NCI-H1105 treated with DMSO at 0.1 percent for 48 hours (cell line): Measurements from ENCODE around the gene PSKH1.
A peak's percentile ranks its signal among the peaks of the same experiment; 100 is the strongest.
"Not testable (repeated sequence)": the region's sequence is repeated elsewhere in the genome, so short reads cannot be mapped to it uniquely, and the experiment has no call there.

Experiments used
- DNase-seq: peaks from one replicate; lab custom pipeline; 2025; lab: John Stamatoyannopoulos, UW

PSKH1 gene

DNA sequence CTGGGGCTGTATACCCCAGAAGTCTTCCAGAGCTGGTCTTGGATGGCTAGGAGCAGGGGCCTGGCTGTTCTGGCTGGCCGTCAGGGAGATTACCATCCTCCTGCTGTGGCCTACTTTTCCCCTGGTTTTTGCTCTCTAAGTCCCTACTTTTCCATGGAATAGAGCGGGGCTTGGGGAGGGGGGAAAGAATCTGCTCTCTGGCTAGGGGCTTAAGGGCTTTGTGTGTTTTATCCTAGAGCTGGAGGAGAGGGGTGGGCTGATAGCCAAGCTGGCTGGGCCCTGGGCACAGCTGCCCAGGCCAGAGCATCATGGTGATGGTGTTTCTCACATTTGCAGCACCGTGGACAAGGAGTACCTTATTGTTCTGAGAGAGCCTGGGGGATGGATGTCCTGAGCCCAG is 4.7 kb upstream of the PSKH1 start:
- no peak for DNase-seq

DNA sequence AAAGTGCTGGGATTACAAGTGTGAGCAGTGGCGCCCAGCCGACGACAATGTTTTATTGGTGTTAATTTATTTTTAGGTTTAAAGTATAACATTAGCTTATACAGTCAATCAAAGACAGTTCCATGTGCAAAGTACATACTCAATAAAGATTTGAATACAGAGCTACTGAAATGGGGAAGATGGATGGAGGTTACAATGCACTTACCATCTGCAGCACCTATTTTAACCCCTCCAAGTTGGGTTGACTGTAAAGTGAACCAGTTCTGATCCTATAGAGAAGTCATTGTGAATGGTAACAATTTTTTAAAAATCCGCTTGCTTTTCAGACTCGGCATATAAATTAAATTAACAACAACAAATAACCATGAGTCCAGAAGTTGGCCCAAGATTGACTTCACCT is 679 bp upstream of the PSKH1 start:
- no peak for DNase-seq

DNA sequence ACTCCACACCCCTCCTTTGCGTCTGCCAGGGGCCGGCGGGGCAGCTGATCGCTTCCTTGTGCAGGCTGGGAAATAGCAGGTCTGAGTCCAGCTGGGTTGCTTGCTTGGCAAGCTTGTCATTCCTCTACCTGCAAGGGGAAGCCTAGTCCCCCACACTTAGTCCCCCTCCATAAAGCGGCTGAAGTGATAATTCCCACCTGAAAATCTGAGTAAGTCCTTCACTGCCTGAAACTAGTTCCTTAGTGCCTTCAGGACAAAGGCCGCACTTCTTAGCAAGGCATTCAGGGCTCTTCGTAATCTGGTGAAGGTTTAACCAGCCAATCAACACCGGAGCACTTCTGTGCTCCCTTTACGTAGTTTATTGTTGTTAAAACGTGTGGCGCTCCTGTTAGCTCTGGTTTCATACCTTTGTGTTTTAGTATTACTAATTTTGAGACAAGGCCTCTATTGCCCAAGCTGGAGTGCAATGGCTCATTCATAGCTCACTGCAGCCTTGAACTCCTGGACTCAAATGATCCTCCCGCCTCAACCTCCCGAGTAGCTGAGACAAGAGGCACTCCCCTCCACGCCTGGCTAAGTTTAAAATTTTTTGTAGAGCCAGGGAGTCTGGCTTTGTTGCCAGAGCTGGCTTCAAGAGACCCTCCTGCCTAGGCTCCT is 817 bp downstream of the PSKH1 start:
- no peak for DNase-seq

DNA sequence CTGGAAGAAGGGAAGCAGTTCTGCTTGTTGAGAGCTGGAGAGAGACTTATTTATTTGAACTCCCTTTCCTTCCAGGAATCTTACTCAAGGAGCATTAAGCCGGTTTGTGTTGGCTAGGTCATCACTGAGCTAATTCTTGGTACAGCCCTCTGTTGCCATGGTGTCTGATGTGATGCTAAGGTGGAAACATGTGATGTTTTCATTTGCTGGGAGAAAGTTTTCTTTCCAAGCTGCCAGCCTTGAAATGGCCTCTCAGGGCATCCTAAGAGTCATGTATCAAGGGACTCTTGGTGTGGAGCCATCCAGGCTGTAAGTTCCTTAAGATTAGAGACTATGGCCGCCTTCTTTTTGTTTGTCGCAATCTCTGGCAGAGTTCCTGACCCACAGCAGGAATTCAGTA is 4.2 kb downstream of the PSKH1 start:
- DNase-seq, result no peak

DNA sequence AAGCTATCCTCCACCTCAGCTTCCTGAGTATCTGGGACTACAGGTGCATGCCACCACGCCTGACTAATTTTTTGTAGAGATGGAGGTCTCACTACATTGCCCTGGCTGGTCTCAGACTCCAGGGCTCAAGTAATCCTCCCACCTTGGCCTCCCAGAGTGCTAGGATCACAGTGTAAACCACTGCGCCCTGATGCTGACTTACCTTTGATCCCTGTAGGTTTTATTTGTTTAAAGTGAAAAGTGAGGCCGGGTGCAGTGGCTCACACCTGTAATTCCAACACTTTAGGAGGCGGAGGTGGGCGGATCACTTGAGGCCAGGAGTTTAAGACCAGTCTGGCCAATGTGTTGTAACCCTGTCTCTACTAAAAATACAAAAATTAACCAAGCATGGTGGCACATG is 8.7 kb downstream of the PSKH1 start:
- DNase-seq, result no peak

DNA sequence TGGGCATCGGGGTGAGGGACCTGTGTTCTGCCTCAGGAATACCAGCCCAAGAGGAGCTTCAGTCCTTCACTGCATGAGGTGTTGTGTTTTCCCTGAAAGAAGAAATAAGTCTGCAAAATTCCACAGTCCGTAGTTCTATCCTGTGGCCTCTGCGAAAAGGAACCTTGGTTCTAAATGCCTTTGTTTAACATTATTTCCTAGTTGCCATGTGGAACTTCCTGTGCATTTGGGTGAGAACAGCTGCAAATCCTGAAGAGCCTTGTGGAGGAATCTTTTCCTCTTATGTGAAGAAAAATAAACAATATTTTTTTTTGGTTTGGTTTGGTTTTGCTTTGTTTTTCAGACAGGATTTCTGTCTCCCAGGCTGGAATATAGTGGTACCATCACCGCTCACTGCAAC is 9.8 kb downstream of the PSKH1 start:
- DNase-seq, result no peak

DNA sequence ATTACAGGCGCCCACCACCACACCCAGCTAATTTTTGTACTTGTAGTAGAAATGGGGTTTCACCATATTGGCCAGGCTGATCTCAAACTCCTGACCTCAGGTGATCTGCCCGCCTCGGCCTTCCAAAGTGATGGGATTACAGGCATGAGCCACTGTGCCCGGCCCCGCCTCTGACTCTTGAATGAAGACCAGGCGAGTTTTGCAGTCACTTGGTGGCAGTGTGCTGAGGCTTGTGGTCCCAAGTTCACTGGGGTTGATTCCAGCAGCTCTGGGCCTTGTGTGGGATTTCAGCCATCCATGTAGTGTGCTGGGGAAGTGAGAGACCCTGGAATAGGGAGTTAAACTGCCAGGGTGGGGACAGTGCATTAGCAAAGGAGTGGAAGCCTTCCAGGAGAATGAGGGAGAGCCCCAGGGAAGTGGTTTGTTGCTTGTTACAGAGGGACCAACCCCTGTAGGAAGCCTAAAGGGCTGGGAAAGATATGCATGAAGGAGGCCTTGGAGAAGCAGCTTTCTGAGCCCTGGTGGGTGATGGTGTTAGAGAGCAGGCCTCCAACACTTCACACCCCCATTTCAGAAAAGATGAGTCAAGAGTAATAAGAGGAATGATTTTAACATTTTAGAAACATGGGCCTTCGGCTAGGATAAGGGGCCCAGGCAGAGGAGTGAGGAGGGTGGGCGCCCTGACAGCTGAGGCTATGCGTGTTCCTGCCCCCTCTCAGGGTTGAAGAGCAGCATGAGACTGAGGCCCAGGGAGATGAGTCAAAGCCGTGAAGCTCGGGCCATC is 14.5 kb downstream of the PSKH1 start:
- no peak for DNase-seq

DNA sequence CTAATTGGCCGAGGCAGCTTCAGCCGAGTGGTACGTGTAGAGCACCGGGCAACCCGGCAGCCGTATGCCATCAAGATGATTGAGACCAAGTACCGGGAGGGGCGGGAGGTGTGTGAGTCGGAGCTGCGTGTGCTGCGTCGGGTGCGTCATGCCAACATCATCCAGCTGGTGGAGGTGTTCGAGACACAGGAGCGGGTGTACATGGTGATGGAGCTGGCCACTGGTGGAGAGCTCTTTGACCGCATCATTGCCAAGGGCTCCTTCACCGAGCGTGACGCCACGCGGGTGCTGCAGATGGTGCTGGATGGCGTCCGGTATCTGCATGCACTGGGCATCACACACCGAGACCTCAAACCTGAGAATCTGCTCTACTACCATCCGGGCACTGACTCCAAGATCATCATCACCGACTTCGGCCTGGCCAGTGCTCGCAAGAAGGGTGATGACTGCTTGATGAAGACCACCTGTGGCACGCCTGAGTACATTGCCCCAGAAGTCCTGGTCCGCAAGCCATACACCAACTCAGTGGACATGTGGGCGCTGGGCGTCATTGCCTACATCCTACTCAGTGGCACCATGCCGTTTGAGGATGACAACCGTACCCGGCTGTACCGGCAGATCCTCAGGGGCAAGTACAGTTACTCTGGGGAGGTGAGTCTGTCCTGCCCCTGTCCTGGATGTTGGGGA is 16.1 kb downstream of the PSKH1 start:
- DNase-seq, result no peak

DNA sequence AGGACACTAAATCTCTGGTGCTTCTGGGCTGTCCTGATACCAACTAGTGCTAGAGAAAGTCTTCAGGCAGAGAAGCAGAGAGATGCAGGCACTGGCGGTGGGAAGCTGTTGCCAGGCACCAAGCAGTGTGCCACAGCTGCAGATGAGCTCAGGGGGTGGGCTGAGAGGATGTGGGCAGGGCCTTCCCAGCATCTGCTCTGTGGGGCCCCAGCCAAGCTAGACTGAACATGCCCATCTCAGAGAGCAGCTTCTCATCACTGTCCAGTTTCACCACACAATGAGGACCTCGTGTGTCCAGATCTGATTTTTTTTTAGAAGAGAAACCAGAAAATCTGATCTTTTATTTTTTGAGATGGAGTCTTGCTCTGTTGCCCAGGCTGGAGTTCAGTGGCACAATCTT is 17.1 kb downstream of the PSKH1 start:
- no peak for DNase-seq

DNA sequence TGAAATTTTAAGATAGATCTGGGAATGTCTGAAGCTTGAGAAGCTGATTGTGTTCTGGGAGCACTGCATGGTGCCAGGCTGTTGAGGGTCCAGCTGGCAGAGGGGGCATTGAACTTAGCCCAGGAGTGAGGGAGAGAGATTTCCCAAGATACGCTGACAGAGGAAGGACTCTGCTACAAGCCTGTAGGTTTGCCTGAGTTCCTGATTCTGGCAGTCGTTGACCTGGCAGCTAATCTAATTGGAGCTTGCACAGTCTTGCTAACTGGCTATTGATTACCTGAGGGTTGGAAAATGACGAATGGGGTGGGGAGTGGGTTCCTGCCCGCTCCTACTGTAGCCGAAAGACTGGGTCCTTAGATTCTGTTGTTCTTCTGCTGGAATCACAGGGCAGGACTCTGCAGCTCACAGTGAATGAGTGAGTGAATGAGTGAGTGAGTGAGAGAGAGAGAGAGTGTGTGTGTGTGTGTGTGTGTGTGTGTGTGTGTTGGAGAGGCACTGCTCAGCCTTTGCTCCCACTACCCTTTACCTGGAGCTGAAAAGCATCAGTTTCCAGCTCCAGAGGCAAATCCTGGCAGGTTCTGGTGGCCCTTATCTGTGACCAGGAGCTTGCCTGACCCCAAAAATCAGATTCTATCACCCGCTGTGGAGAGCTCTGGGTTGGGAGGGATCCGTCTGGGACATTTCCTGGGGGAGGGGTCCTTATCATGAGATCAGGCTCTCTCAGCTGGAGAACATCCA is 21.9 kb downstream of the PSKH1 start:
- DNase-seq, result no peak

DNA sequence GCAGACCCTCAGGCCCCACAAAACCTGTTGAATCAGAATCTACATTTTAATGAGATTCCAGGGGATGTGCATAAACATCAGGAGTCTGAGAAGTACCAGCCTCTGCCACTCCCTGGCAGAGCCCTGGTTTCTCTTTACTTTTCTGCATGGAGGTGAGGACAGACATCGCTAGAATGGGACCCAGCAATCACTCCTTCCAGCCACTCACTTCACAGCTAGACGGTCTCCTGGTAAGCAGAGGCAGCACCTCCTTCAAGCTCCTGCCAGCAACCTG is 22.4 kb downstream of the PSKH1 start:
- DNase-seq, result not testable (repeated sequence)

DNA sequence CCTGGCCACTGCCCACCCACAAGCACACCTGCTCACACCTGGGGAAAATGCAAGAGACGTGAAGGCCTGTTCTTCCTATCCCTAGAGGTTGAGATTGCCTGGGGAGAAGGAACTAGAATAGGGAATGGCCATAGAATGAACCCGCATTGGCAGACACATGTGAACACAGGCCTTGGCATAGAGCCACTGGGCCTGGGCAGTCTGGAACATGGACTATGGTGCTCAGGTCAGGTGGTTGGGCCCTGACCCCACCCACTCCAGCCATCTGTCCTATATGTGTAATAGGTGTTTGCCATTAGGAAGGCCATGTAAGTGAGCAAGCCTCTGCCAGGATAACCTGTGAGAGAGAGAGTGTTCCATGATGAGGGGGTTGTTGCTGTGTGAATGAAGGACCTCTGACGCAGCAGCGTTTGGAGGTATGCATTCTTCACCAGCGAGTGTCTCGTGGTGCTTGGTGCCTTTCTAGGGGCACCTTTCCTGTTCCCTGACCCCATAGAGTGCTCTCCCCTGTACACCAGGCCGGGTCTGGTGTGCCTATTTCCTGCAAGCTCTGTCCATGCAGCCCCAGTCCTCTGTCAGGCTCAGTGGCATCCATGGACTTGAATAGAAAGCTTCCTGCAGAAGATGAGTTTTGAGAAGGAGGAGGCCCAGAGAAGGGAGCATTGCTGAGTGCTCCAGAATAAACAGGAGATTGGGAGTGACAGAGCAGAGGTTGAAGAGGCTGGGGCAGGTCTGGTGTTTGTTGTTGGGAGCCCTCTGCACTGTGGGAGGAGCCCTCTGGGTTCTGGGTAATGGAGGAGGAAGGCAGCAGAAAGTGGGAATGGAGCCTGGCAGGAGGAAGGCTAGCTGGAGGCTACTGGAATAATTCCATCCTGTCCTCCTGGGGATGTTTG is 23.0 kb downstream of the PSKH1 start:
- DNase-seq, result no peak

DNA sequence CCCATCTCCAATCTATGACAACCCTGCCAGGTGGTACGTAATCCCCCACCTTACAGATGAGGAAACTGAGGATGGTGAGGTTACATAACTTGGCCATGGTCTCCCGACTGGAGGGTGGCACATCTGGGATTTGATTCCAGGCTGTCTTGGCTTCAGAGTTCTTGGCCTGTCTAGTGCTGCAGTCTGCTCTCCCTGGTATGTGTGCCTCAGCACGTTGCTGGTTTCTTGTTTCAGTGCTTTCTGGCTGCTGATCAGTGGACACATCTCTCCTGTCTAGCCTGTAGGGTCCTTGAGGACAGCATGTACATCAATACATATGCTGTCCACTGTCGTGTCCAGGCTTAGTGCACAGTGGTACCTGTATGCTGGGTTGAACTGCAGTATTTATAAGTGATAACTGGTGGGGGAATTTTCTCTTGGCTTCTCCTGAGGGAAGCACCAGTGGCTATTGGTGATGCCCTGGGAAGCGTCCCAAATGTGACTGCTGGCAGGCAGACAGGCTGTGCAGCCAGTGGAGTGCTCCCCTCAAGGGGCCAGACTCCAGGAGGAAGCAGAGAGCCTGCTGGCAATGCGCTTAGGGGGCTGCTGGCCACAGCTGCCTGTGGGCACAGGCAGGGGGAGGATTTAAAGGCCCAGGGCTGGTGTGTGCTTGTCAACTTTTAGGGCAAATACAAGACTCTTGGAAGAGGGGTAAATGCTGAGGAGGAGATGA is 24.2 kb downstream of the PSKH1 start:
- DNase-seq, result no peak

DNA sequence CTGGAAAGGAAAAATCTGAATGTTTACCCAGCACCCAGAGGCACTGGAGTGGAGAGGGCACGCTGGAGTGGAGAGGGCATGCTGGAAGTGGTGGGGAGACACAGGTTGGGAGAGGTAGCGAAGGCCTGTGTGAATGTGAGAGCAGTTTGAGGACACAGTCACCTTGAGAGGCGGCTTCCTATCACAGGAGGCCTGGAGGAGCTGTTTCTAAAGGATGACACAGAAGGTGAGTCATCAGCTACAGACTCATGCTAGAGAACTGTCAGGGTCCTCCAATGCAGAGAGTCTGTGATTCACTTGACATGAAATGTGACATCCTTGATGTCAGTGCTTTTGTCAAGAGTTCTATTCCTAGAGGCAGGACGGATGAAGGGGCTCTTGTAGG is 24.8 kb downstream of the PSKH1 start:
- DNase-seq, result no peak

DNA sequence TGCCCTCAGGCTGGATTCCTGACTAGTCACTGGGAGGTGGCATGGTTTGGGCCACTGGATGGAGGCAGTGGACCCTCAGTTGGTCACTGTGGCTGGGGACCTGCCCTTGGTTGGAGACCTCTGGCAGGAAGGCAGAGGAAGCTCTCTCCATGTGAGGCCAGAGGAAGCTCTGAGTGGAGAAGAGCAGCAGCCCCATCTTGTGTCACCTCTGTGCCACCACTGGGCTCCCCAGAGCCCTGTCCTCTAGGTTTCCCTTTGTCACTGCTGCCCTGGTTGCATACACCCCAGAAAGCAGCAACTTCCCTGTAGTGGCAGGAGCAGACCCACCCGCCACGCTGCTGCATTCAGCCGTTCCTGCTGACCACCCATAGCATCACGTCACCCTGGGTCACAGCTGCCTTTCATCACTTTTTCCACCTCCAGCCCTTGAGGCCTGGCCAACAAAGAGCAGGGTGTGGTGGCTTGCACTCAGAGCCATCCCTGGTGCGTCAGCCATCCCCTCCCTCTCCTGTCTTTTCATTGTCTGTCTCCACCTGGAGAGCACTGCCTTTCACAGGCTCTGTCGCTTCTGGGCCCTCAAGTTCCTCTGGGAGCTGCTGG is 26.7 kb downstream of the PSKH1 start:
- DNase-seq, result no peak

DNA sequence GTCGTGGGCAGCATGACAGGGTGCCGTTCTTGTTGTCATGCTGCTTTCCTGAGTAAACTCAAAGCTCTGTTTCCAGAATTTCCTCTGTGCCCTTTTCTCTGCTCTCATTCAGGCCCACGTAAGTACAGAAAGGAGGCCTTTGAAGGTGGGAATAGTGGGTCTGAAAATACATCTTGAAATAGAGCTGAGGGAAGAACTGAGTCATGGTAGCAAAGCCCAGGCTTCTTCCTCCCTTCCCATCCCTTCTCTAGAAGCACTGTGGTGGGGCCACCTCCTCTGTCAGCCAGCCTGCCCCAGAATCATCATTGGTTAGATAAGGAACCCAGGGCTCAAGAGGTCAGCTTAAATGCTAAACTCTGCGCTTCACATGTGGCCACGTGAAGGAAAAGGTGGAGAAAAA is 29.2 kb downstream of the PSKH1 start:
- DNase-seq, result no peak

DNA sequence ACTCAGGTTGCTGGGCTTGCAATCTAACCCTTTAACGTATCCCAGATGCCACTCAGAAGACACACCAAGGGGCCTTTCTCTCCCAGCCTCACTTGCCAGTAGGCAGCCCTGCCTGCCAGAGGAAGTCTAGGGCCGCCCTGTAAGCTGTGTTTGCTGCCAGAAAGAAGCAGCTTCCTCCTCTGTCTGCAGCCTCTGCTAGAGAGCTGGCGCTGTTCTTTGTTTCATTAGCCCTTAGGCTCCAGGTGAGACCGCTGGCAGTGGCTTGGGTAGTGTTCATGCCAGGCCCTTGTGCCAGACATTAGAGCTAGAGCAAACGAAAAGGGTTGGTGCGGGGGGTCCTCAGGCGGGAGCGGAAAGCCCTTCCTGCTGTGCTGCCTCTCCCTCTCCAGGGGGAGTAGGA is 29.7 kb downstream of the PSKH1 start:
- peak; percentile 39 for DNase-seq

DNA sequence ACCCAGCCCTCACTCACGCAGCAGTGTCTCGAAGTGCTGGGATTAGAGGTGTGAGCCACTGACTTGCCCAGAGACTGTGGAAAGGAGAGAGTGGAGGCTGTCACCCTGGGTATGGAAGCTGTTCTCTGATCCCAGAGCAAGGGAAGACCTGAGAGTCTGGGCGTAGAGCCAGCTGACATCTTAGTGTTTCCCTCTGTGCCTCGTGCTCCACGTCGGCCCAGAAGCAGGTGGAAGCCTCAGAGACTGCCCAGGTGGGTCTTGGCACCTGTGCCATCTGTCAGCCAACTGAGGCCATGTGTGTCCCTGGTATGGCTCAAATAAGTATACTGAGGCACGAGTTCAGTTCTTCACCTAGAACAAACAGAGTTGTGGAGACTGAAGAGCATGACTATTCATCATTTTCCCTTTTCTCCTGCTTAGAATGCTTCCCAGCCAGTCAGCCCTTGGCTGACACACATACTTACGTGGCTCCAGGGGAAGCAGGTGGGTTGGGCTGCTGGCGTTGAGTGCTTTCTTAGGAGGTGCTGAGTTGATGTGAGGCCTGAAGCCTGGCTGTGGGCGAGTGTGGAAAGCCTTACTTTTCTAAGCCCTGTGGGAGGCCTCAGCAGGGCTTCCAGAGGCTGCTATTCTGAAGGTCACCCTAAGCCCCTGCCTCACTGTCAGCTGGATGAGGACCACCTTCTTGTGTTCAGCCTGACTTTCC is 30.5 kb downstream of the PSKH1 start:
- peak; percentile 59 for DNase-seq

DNA sequence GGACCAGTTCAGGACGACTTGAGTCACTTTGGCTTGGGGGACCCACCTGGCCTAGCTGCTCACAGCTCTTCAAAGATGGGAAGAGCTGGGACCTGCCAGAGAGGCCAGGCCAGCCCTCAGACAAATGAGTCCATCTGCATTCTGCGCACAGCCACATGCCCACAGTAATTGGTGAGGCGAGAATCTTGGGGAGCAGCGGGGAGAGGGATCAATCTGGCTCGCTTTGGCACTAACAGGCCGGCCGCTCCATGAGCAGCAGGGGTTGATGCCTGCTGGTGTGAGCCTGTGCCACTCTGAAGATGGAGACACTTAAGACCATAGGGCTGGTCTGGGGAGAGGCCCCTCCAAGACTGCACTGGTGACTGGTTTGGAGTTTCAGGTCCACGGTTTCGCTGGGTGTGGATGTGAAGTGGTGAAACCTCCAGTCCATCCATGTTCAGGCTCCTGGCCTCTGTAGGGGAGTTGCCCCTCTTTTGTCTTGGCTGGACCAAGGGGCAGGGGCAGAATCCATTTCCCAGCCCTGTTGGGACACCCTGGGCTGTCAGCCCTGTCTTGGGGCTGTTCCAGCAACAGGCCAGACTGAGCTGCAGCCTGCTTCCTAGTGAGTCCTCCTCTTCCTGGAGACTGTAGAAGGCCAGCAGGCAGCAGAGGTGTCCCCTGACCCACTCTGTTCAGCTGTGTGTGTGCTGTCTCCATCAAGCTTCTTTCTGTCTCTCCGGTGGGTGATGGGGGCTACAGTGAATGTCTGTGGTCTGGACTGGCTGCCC is 31.3 kb downstream of the PSKH1 start:
- DNase-seq, result no peak
